H1 (cell line): ENCODE data around the gene TMEM72. TPM values are rescaled to one million over a fixed set of nuclear protein-coding genes. Genes with fewer than 3 reads are reported as not detected.

ENCODE experiments used
- CTCF ChIA-PET: fragments of 300-600 bp; sonication (Branson Sonifier 250); formaldehyde crosslinking; loops from one replicate; lab custom pipeline; 2021; ENCODE audit not compliant: partially characterized antibody; lab: Charles Lee
- POLR2A ChIA-PET: fragments of 300-600 bp; sonication (Branson Sonifier 250); formaldehyde crosslinking; loops from one replicate; lab custom pipeline; 2021; ENCODE audit warnings: inconsistent platforms; ENCODE audit not compliant: partially characterized antibody; lab: Charles Lee
- DNase-seq, 2 experiments: peaks; one replicate each; pipeline versions ENCODE4 v3.0.0 to v3.0.0-alpha.2; 2010 to 2022; ENCODE audit warnings: low spot score in 2 of 2, low read depth in 1 of 2, mixed read lengths in 1 of 2
- FAIRE-seq: peaks from 2 replicates; lab custom pipeline; 2011; peaks lifted over from hg19 to GRCh38; lab: Jason Lieb, UNC
- H2AFZ ChIP-seq: 2 replicates; pipeline ENCODE4 v1.8.1; 2012; ENCODE audit warnings: low read length, inconsistent platforms
- H2AK5ac ChIP-seq: 2 replicates; pipeline ENCODE4 v1.6.1; 2013; ENCODE audit warnings: low read depth, low read length
- H2BK120ac ChIP-seq: replicated peaks from 2 replicates; pipeline ENCODE3; 2013; ENCODE audit warnings: low read depth, low read length, inconsistent platforms
- H2BK12ac ChIP-seq: 2 replicates; pipeline ENCODE4 v1.6.1; 2013; ENCODE audit warnings: low read depth, low read length
- H2BK15ac ChIP-seq: 2 replicates; pipeline ENCODE4 v1.6.1; 2013; ENCODE audit warnings: low read length
- H2BK20ac ChIP-seq: 2 replicates; pipeline ENCODE4 v1.6.1; 2013; ENCODE audit warnings: low read length
- H2BK5ac ChIP-seq: 2 replicates; pipeline ENCODE4 v1.6.1; 2013; ENCODE audit warnings: low read depth, low read length
- H3K14ac ChIP-seq: 2 replicates; pipeline ENCODE4 v1.6.1; 2013; ENCODE audit warnings: inconsistent platforms; ENCODE audit not compliant: insufficient read length
- H3K18ac ChIP-seq: 2 replicates; pipeline ENCODE4 v1.6.1; 2013; ENCODE audit warnings: low read length; ENCODE audit errors: extremely low read depth
- H3K23ac ChIP-seq: 2 replicates; pipeline ENCODE4 v1.6.1; 2013; ENCODE audit warnings: inconsistent platforms; ENCODE audit not compliant: insufficient read length
- H3K23me2 ChIP-seq: 2 replicates; pipeline ENCODE4 v1.6.1; 2013; ENCODE audit warnings: low read depth, low read length
- H3K27ac ChIP-seq: 2 replicates; pipeline ENCODE4 v1.6.1; 2011; ENCODE audit warnings: low read depth, low read length, inconsistent platforms
- H3K27me3 ChIP-seq, 4 experiments: replicated peaks in 1 of 4; 1 replicate in 1 of 4; 2 replicates in 3 of 4; pipeline versions ENCODE4 v1.6.1 to v1.8.1; 2011 to 2013; ENCODE audit warnings: low read length in 3 of 4, mild to moderate bottlenecking in 3 of 4, inconsistent platforms in 2 of 4, mixed read lengths in 2 of 4, moderate library complexity in 1 of 4; ENCODE audit not compliant: control insufficient read depth in 3 of 4, insufficient read depth in 3 of 4; ENCODE audit errors: extremely low read depth in 1 of 4
- H3K36me3 ChIP-seq, 4 experiments: 2 replicates each; pipeline versions ENCODE4 v1.6.1 to v1.8.1; 2011 to 2013; ENCODE audit warnings: mild to moderate bottlenecking in 4 of 4, low read length in 3 of 4, moderate library complexity in 2 of 4, control low read depth in 1 of 4, inconsistent platforms in 1 of 4; ENCODE audit not compliant: insufficient read depth in 4 of 4, control insufficient read depth in 2 of 4
- H3K4ac ChIP-seq: replicated peaks from 2 replicates; pipeline ENCODE3; 2013; ENCODE audit warnings: low read length, low read depth, mixed read lengths, inconsistent platforms; ENCODE audit not compliant: insufficient read length
- H3K4me1 ChIP-seq, 4 experiments: replicated peaks in 1 of 4; 1 replicate in 1 of 4; 2 replicates in 3 of 4; pipeline versions ENCODE4 v1.6.1 to v1.8.1; 2011 to 2013; ENCODE audit warnings: low read length in 3 of 4, inconsistent platforms in 2 of 4, mixed read lengths in 1 of 4; ENCODE audit not compliant: insufficient read depth in 4 of 4, control insufficient read depth in 3 of 4
- H3K4me2 ChIP-seq, 2 experiments: 2 replicates each; pipeline versions ENCODE4 v1.6.1 to v1.8.1; 2011 to 2013; ENCODE audit warnings: low read depth in 2 of 2, low read length in 2 of 2, control low read depth in 1 of 2, inconsistent platforms in 1 of 2, mild to moderate bottlenecking in 1 of 2; ENCODE audit not compliant: insufficient read depth in 1 of 2
- H3K4me3 ChIP-seq, 4 experiments: fragments of 200-600, 300-600 bp in 1 of 4; sonication (generic), shearing (Covaris generic), sonication (Bioruptor Twin) in 1 of 4; 2 replicates each; pipeline versions ENCODE4 v1.5.1 to v1.8.1; 2011 to 2016; ENCODE audit warnings: low read length in 4 of 4, low read depth in 3 of 4, control low read depth in 2 of 4, inconsistent platforms in 2 of 4, mild to moderate bottlenecking in 2 of 4, mixed read lengths in 1 of 4, moderate library complexity in 1 of 4; ENCODE audit not compliant: insufficient read depth in 2 of 4; ENCODE audit errors: extremely low read depth in 1 of 4
- H3K56ac ChIP-seq: replicated peaks from 2 replicates; pipeline ENCODE3; 2013; ENCODE audit warnings: low read depth, mild to moderate bottlenecking, mixed read lengths, low read length, inconsistent platforms; ENCODE audit not compliant: insufficient read length
- H3K79me1 ChIP-seq: 2 replicates; pipeline ENCODE4 v1.6.1; 2013; ENCODE audit warnings: low read depth, low read length, control low read depth
- H3K79me2 ChIP-seq, 2 experiments: 2 replicates each; pipeline versions ENCODE4 v1.6.1 to v1.8.1; 2012 to 2013; ENCODE audit warnings: low read length in 2 of 2, mild to moderate bottlenecking in 2 of 2, inconsistent platforms in 1 of 2; ENCODE audit not compliant: insufficient read depth in 2 of 2, control insufficient read depth in 1 of 2
- H3K9ac ChIP-seq, 4 experiments: replicated peaks in 1 of 4; 1 replicate in 1 of 4; 2 replicates in 3 of 4; pipeline versions ENCODE4 v1.6.1 to v1.8.1; 2011 to 2013; ENCODE audit warnings: low read depth in 3 of 4, low read length in 3 of 4, control low read depth in 2 of 4, mild to moderate bottlenecking in 2 of 4, moderate library complexity in 2 of 4, inconsistent platforms in 1 of 4; ENCODE audit errors: extremely low read depth in 1 of 4
- H3K9me3 ChIP-seq, 2 experiments: 2 replicates each; pipeline versions ENCODE4 v1.6.1 to v1.8.1; 2012 to 2013; ENCODE audit warnings: mild to moderate bottlenecking in 2 of 2, moderate library complexity in 2 of 2, control low read depth in 1 of 2, inconsistent platforms in 1 of 2, low read depth in 1 of 2, low read length in 1 of 2, mixed read lengths in 1 of 2; ENCODE audit not compliant: insufficient read depth in 2 of 2
- H4K20me1 ChIP-seq, 2 experiments: replicated peaks in 1 of 2; 2 replicates each; pipeline versions ENCODE3 to v1.8.1; 2011 to 2013; ENCODE audit warnings: inconsistent platforms in 2 of 2, low read length in 2 of 2, mild to moderate bottlenecking in 1 of 2; ENCODE audit not compliant: insufficient read depth in 2 of 2, control insufficient read depth in 1 of 2
- H4K5ac ChIP-seq: 2 replicates; pipeline ENCODE4 v1.6.1; 2013; ENCODE audit warnings: low read length, low read depth, mixed read lengths, inconsistent platforms; ENCODE audit not compliant: insufficient read length
- H4K8ac ChIP-seq: 2 replicates; pipeline ENCODE4 v1.8.0; 2013; ENCODE audit warnings: mild to moderate bottlenecking, moderate library complexity, low read length, inconsistent platforms; ENCODE audit not compliant: insufficient read depth; ENCODE audit errors: extremely low read depth
- H4K91ac ChIP-seq: replicated peaks from 2 replicates; pipeline ENCODE3; 2013; ENCODE audit warnings: low read length, mixed read lengths, inconsistent platforms; ENCODE audit not compliant: insufficient read length
- ASH2L ChIP-seq: fragments of 200-600, 300-600 bp; sonication (generic); IDR thresholded peaks from one replicate; pipeline ENCODE4 v1.7.1; 2017; ENCODE audit warnings: low read length
- POLR2A ChIP-seq, 2 experiments: IDR thresholded peaks; 1 replicate in 1 of 2; 2 replicates in 1 of 2; pipeline ENCODE4 v1.6.1; 2011; ENCODE audit warnings: low read depth in 2 of 2, low read length in 2 of 2, mild to moderate bottlenecking in 2 of 2; ENCODE audit errors: control extremely low read depth in 1 of 2
- SAP30 ChIP-seq: fragments of 300-600 bp; sonication (generic); IDR thresholded peaks from 2 replicates; pipeline ENCODE4 v1.7.1; 2012; ENCODE audit warnings: low read length, moderate library complexity, mild to moderate bottlenecking, inconsistent platforms; ENCODE audit not compliant: insufficient read depth, insufficient replicate concordance
- SP1 ChIP-seq: IDR thresholded peaks from 2 replicates; pipeline ENCODE4 v1.6.1; 2011; ENCODE audit warnings: low read depth, low read length
- TAF1 ChIP-seq: IDR thresholded peaks from 2 replicates; pipeline ENCODE4 v1.6.1; 2011; ENCODE audit warnings: mild to moderate bottlenecking, low read depth, low read length
- WGBS, 2 experiments: shearing (Covaris generic) in 1 of 2; methylation state at CpG; one replicate each; pipeline versions ENCODE4 v1.1.6 to v1.1.7; 2013 to 2015; ENCODE audit warnings: low lambda C conversion rate in 2 of 2, mixed read lengths in 2 of 2, inconsistent platforms in 1 of 2, low coverage in 1 of 2, missing lambda C conversion rate in 1 of 2; ENCODE audit not compliant: insufficient replicate concordance in 2 of 2, insufficient coverage in 1 of 2, insufficient read length in 1 of 2; ENCODE audit errors: extremely low coverage in 1 of 2, missing lambda C conversion rate in 1 of 2; 5-methylcytosine and 5-hydroxymethylcytosine counted together
- polyA plus RNA-seq, 7 experiments: library from polyadenylated mRNA; depleted of rRNA in 3 of 7; stranded (reverse) in 5 of 7; unstranded in 2 of 7; fragments of >200 nt in 5 of 7; fragments of 200-250 nt in 2 of 7; gene quantifications; 1 replicate in 5 of 7; 2 replicates in 1 of 7; 4 replicates in 1 of 7; pipeline versions ENCODE4 v1.2.1 to v1.2.3, GENCODE V29; 2011 to 2013; ENCODE audit warnings: missing spikeins in 2 of 7, mixed read lengths in 2 of 7
- total RNA-seq: library from RNA; stranded (reverse); fragmentation: NEBNext Ultra II Directional; extraction: Animal tissue kit (Norgen Biotek cat#: 25700); gene quantifications from 2 replicates; pipeline ENCODE4 v1.2.1, GENCODE V29; 2021
- TF ChIP-seq, protein P1 (sequence below): IDR thresholded peaks from 2 replicates; pipeline ENCODE4 v1.6.1; 2011; ENCODE audit warnings: low read length, improper control_type of control experiment
- TF ChIP-seq, protein P2 (sequence below), 3 experiments: IDR thresholded peaks; 1 replicate in 2 of 3; 2 replicates in 1 of 3; pipeline versions ENCODE4 v1.5.1 to v1.6.1; 2011; ENCODE audit warnings: low read length in 3 of 3, mild to moderate bottlenecking in 3 of 3, inconsistent platforms in 2 of 3, low read depth in 1 of 3, moderate library complexity in 1 of 3; ENCODE audit not compliant: insufficient read depth in 1 of 3; ENCODE audit errors: control extremely low read depth in 1 of 3

The TMEM72 gene
- total and polyA plus RNA-seq, 2 of the 8 experiments (the other 6 are each of a cell fraction or from before 2014, with no cell fraction given) = not detected

DNA sequence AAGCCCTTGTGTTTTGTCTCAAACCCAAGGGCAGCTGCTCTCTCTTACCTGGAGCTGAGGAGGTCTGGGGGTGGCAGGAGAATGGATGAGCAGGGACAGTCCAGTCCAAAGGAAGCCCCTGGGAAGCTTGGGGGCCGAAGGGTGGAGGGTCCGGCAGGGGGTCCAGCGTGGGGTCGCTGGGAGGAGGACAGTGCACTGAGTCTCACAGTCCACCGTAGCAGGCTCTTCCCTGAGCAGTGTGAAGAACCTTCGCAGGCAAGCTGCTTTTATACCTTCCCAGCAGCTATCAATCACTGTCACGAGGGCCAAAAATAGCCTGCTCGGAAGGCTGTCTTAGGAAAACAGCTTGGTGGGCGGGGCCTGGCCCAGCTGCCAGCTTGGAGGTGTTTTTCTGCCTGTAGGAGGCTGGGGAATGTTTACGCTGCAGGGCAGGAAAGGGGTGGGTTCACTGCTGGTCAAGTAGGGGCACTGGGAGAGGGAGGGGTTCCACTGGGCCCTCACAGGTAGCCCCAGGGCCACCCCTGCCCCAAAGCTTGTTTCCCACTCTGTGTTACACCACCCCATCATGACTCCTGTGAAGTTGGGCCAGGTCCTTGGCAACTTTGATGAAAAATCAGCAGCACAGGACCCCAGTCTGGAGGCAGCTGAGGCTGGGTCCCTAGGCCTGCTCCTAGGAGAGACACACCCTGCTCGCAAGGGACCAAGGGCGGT, 67.6 kb downstream of the TMEM72 start, which contains the start of gene DEPP1:
Gene DEPP1 (minus strand): TSS at position 240 of the 711 bp plus-strand sequence. CDS start 779 bp downstream, outside the sequence.
- H3K4me1 ChIP-seq = peaks cover 24 to 51% (median 35%) of the 10 kb centered on the region in 4 experiments
- ChIA-PET CTCF (interaction anchor here (0.6 to 4.8 kb wide), 13 partner anchors 9 to 45 kb away, joined by 3 to 43 read pairs (median 4); partner anchors contain the start of gene RASSF4), POLR2A (interaction anchor here (0.8 to 3.3 kb wide), 13 partner anchors 9 to 45 kb away, joined by 3 to 23 read pairs (median 5); partner anchors contain the start of genes RASSF4 and ZNF22)
- peak within 1 kb of the TSS; percentile 71; the same call in 1 of the 2 replicates for H3K18ac ChIP-seq
- H3K9ac ChIP-seq = no peak within 1 kb of the TSS; a peak in 1 of 7 replicates
- 0 out of 2 replicates have a peak within 1 kb of the TSS, but pooled peaks have one; percentile 35 for H3K27ac ChIP-seq
- H3K4ac ChIP-seq = peak within 1 kb of the TSS; percentile 22
- H4K8ac ChIP-seq = peak within 1 kb of the TSS; percentile 46; the same call in 1 of the 2 replicates
- H2BK5ac ChIP-seq = no peak within 1 kb of the TSS
- 0 out of 2 replicates have a peak within 1 kb of the TSS, but pooled peaks have one; percentile 83 for H2BK15ac ChIP-seq
- H3K9me3 ChIP-seq = no peaks in the 10 kb centered on the region
- 40% methylated on average over 11 of the region's 12 CpGs; no CpG with 5 or more reads in 1 of the 2 experiments for WGBS, 2 experiments
- no peaks in the 10 kb centered on the region for H3K27me3 ChIP-seq
- no peak for FAIRE-seq
- peak within 1 kb of the TSS; percentile 67; the same call in 1 of the 2 replicates for H2AK5ac ChIP-seq
- no peaks in the 10 kb centered on the region for H3K36me3 ChIP-seq
- H3K14ac ChIP-seq = no peak within 1 kb of the TSS
- H3K23ac ChIP-seq = no peak within 1 kb of the TSS
- H2AFZ ChIP-seq = no peak within 1 kb of the TSS
- peak within 1 kb of the TSS; percentile 67 for H4K91ac ChIP-seq
- peaks cover 8% of the 10 kb centered on the region; the same call in 1 of the 2 replicates for H3K23me2 ChIP-seq
- peak within 1 kb of the TSS; percentile 35; the same call in 1 of the 2 replicates for H2BK20ac ChIP-seq
- peak within 1 kb of the TSS; percentile 22 to 48; a peak in 3 of 4 replicates for H3K4me2 ChIP-seq
- H3K79me1 ChIP-seq = no peaks in the 10 kb centered on the region
- H4K5ac ChIP-seq = no peak within 1 kb of the TSS
- H2BK12ac ChIP-seq = 0 out of 2 replicates have a peak within 1 kb of the TSS, but pooled peaks have one; percentile 60
- peak within 1 kb of the TSS; percentile 43 for H2BK120ac ChIP-seq
- peak within 1 kb of the TSS in 3 of 4 experiments; percentile 8 to 49 (median 15); a peak in 3 of 8 replicates for H3K4me3 ChIP-seq
- peak in 1 of 2 experiments; percentile 77 for DNase-seq
- no peaks in the 10 kb centered on the region for H3K79me2 ChIP-seq
- no peak within 1 kb of the TSS for H3K56ac ChIP-seq
- H4K20me1 ChIP-seq = no peaks in the 10 kb centered on the region
- TF ChIP-seq TAF1 (peak; percentile 45; the same call in 1 of the 2 replicates), SAP30 (peak; percentile 50), ASH2L (no peak), POLR2A (IDR thresholded peaks at IDR 0.05; ENCODE audit: control extremely low read depth in 1 of 2, low read depth in 2 of 2, low read length in 2 of 2) (peak in 1 of 2 experiments; percentile 69; a peak in 1 of 3 replicates), SP1 (peak; percentile 40; the same call in 1 of the 2 replicates)
- TF ChIP-seq, protein P1, sequence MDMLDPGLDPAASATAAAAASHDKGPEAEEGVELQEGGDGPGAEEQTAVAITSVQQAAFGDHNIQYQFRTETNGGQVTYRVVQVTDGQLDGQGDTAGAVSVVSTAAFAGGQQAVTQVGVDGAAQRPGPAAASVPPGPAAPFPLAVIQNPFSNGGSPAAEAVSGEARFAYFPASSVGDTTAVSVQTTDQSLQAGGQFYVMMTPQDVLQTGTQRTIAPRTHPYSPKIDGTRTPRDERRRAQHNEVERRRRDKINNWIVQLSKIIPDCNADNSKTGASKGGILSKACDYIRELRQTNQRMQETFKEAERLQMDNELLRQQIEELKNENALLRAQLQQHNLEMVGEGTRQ = peak; percentile 16; the same call in 1 of the 2 replicates
- TF ChIP-seq, protein P2, sequence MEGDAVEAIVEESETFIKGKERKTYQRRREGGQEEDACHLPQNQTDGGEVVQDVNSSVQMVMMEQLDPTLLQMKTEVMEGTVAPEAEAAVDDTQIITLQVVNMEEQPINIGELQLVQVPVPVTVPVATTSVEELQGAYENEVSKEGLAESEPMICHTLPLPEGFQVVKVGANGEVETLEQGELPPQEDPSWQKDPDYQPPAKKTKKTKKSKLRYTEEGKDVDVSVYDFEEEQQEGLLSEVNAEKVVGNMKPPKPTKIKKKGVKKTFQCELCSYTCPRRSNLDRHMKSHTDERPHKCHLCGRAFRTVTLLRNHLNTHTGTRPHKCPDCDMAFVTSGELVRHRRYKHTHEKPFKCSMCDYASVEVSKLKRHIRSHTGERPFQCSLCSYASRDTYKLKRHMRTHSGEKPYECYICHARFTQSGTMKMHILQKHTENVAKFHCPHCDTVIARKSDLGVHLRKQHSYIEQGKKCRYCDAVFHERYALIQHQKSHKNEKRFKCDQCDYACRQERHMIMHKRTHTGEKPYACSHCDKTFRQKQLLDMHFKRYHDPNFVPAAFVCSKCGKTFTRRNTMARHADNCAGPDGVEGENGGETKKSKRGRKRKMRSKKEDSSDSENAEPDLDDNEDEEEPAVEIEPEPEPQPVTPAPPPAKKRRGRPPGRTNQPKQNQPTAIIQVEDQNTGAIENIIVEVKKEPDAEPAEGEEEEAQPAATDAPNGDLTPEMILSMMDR (IDR thresholded peaks at IDR 0.05; ENCODE audit: control extremely low read depth in 1 of 3, insufficient read depth in 1 of 3, low read depth in 1 of 3, low read length in 3 of 3) = peak in 1 of 3 experiments; percentile 11; a peak in 1 of 4 replicates
